ENCODE measurements around the gene FLACC1.

DNA sequence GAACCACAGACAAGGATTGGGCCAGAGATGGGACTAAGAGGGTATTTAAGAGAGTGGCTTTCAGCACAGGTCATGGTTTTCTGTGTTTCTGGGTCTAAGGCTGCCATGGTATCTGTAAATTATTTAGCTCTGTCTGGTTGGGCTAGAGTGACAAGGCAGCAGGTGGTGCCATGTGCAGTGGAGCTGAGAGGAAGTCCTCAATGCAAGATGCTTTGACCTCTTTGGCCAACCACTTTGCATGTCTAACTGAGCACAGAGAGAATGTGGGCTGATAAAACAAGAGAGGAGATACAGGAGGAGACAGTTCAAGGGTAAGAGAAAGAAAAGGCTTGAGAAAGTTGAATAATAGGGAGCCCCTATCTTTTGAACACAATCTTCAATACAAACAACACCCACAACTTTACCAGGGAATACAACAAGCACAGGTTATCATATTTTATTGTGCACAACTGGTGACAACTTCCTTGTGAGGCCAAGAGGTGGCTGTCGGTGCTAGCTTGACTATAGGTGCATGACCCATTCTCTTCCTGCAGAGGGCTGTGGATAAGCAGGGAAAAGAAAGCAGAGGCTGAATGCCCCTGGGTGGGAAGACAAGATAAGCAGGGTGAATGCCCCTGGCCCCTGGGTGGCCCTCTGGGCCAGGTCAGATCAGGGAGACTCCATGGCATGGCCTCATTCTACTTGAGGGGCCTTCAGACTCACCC is 12.3 kb downstream of the FLACC1 start:
- no peak for TF ChIP-seq ZNF274 (IDR thresholded peaks at IDR 0.05; ENCODE audit: low read depth, low read length)
- TF ChIP-seq YY1 (IDR thresholded peaks at IDR 0.05; ENCODE audit: insufficient read depth, insufficient read length): no peak

Data from NT2/D1 (cell line).